SH-SY5Y (cell line): ENCODE data around the gene COPZ2.

Experiments used
- GATA2 ChIP-seq: IDR thresholded peaks from 2 replicates; pipeline ENCODE4 v1.6.1; 2011; ENCODE audit warnings: mild to moderate bottlenecking, low read depth, low read length
- GATA3 ChIP-seq: IDR thresholded peaks from 2 replicates; pipeline ENCODE4 v1.6.1; 2011; ENCODE audit warnings: low read depth, mild to moderate bottlenecking, low read length, moderate library complexity

GRCh38 chr17:48074322-48075081 lies 36.9 kb upstream of the COPZ2 start:
- TF ChIP-seq GATA3 (no peak), GATA2 (no peak)
